ENCODE measurements around the gene PEDS1. TPM values are rescaled to one million over a fixed set of nuclear protein-coding genes. Genes with fewer than 3 reads are reported as not detected.
A peak's percentile ranks its signal among the peaks of the same experiment; 100 is the strongest.

The PEDS1 gene
- total RNA-seq, 1 donor: 19.9 TPM

GRCh38 chr20:50153153-50153499 is 397 bp downstream of the PEDS1 start:
- no peak for TF ChIP-seq CTCF (IDR thresholded peaks at IDR 0.05; ENCODE audit: insufficient read depth, low read length)
- peak overlapping the region; percentile 89 for H3K4me3 ChIP-seq (ENCODE audit: low read depth, low read length)
- no peak for DNase-seq (ENCODE audit: low read depth)

GRCh38 chr20:50152394-50153152 is 950 bp downstream of the PEDS1 start:
- peak overlapping the region; percentile 89 for H3K4me3 ChIP-seq (ENCODE audit: low read depth, low read length)
- no peak for DNase-seq (ENCODE audit: low read depth)
- TF ChIP-seq CTCF (IDR thresholded peaks at IDR 0.05; ENCODE audit: insufficient read depth, low read length): peak; percentile 1

- H3K4me3 ChIP-seq (ENCODE audit: low read depth, low read length): peak overlapping the region; percentile 42
- peak; percentile 53 for DNase-seq (ENCODE audit: low read depth)
- no peak for TF ChIP-seq CTCF (IDR thresholded peaks at IDR 0.05; ENCODE audit: insufficient read depth, low read length)
These were observed 2.3 kb downstream of the PEDS1 start for GRCh38 chr20:50151034-50151743.

GRCh38 chr20:50149481-50150254 is 3.9 kb downstream of the PEDS1 start:
- TF ChIP-seq CTCF (IDR thresholded peaks at IDR 0.05; ENCODE audit: insufficient read depth, low read length): no peak
- H3K4me3 ChIP-seq (ENCODE audit: low read depth, low read length): no peak overlapping the region
- no peak for DNase-seq (ENCODE audit: low read depth)

GRCh38 chr20:50146732-50147662 is 6.5 kb downstream of the PEDS1 start:
- H3K4me3 ChIP-seq (ENCODE audit: low read depth, low read length): no peak overlapping the region
- DNase-seq (ENCODE audit: low read depth): peak; percentile 30
- TF ChIP-seq CTCF (IDR thresholded peaks at IDR 0.05; ENCODE audit: insufficient read depth, low read length): no peak

- H3K4me3 ChIP-seq (ENCODE audit: low read depth, low read length): no peak overlapping the region
- TF ChIP-seq CTCF (IDR thresholded peaks at IDR 0.05; ENCODE audit: insufficient read depth, low read length): no peak
- DNase-seq (ENCODE audit: low read depth): no peak
These were observed 7.3 kb downstream of the PEDS1 start for GRCh38 chr20:50146214-50146613.

Measured in fibroblast of the aortic adventitia (primary cell).